Muscle layer of colon (tissue), 2 donors: ENCODE data around the gene NKAIN2.
"Not testable (repeated sequence)": the region's sequence is repeated elsewhere in the genome, so short reads cannot be mapped to it uniquely, and the experiment has no call there.

Experiments used
- H3K27ac ChIP-seq: one replicate; pipeline ENCODE4 v1.7.0; 2013; ENCODE audit warnings: low read depth, mild to moderate bottlenecking, low read length, moderate library complexity
- H3K27me3 ChIP-seq, 2 donors: one replicate each; pipeline ENCODE4 v1.7.0; 2013; ENCODE audit warnings: low read length in 2 of 2, mild to moderate bottlenecking in 2 of 2; ENCODE audit not compliant: insufficient read depth in 2 of 2, control insufficient read depth in 1 of 2
- H3K36me3 ChIP-seq: one replicate; pipeline ENCODE4 v1.7.0; 2013; ENCODE audit warnings: mild to moderate bottlenecking, low read length; ENCODE audit not compliant: insufficient read depth
- H3K4me1 ChIP-seq: one replicate; pipeline ENCODE4 v1.7.0; 2013; ENCODE audit warnings: mild to moderate bottlenecking, low read length; ENCODE audit not compliant: insufficient read depth
- H3K4me3 ChIP-seq, 2 donors: one replicate each; pipeline ENCODE4 v1.7.0; 2013; ENCODE audit warnings: low read length in 2 of 2, low read depth in 1 of 2, mild to moderate bottlenecking in 1 of 2, moderate library complexity in 1 of 2
- H3K9ac ChIP-seq: one replicate; pipeline ENCODE4 v1.7.0; 2013; ENCODE audit warnings: low read length
- H3K9me3 ChIP-seq: one replicate; pipeline ENCODE4 v1.7.0; 2013; ENCODE audit warnings: mild to moderate bottlenecking, low read length
- donor health status: abdominal sarcoma.
- donor health status: Adenocarcinoma of cecum.

NKAIN2 gene

GRCh38 chr6:124463271-124463670 lies 659.6 kb downstream of the NKAIN2 start:
- Histone ChIP-seq H3K36me3 (no peaks in the 10 kb centered on the region), H3K27ac (no peak overlapping the region), H3K27me3 (no peaks in the 10 kb centered on the region), H3K9me3 (no peaks in the 10 kb centered on the region), H3K9ac (no peak overlapping the region), H3K4me3 (no peak overlapping the region), H3K4me1 (no peaks in the 10 kb centered on the region)

- not testable (repeated sequence) for H3K27me3 ChIP-seq, H3K36me3 ChIP-seq, H3K9ac ChIP-seq, H3K27ac ChIP-seq, H3K4me3 ChIP-seq, H3K9me3 ChIP-seq, H3K4me1 ChIP-seq
Measured at GRCh38 chr6:124464600-124464999, 660.9 kb downstream of the NKAIN2 start.

- Histone ChIP-seq H3K27ac (no peak overlapping the region), H3K27me3 (no peaks in the 10 kb centered on the region), H3K9ac (no peak overlapping the region), H3K9me3 (no peaks in the 10 kb centered on the region), H3K36me3 (no peaks in the 10 kb centered on the region), H3K4me1 (no peaks in the 10 kb centered on the region), H3K4me3 (no peak overlapping the region)
Measured at GRCh38 chr6:124466949-124467348, 663.3 kb downstream of the NKAIN2 start.

- Histone ChIP-seq H3K4me3 (no peak overlapping the region), H3K27ac (no peak overlapping the region), H3K9ac (no peak overlapping the region), H3K27me3 (no peaks in the 10 kb centered on the region), H3K9me3 (no peaks in the 10 kb centered on the region), H3K4me1 (no peaks in the 10 kb centered on the region), H3K36me3 (no peaks in the 10 kb centered on the region)
Measured at GRCh38 chr6:124467366-124467765, 663.7 kb downstream of the NKAIN2 start.

- Histone ChIP-seq H3K36me3 (no peaks in the 10 kb centered on the region), H3K27me3 (no peaks in the 10 kb centered on the region), H3K9ac (no peak overlapping the region), H3K9me3 (no peaks in the 10 kb centered on the region), H3K27ac (no peak overlapping the region), H3K4me3 (no peak overlapping the region), H3K4me1 (no peaks in the 10 kb centered on the region)
Measured at GRCh38 chr6:124470803-124471202, 667.1 kb downstream of the NKAIN2 start.

- Histone ChIP-seq H3K4me1 (no peaks in the 10 kb centered on the region), H3K36me3 (no peaks in the 10 kb centered on the region), H3K27ac (no peak overlapping the region), H3K4me3 (no peak overlapping the region), H3K9ac (no peak overlapping the region), H3K27me3 (no peaks in the 10 kb centered on the region), H3K9me3 (no peaks in the 10 kb centered on the region)
Measured at GRCh38 chr6:124475176-124475575, 671.5 kb downstream of the NKAIN2 start.

GRCh38 chr6:124478906-124479305 lies 675.2 kb downstream of the NKAIN2 start:
- Histone ChIP-seq H3K27ac (no peak overlapping the region), H3K9me3 (no peaks in the 10 kb centered on the region), H3K27me3 (no peaks in the 10 kb centered on the region), H3K4me1 (no peaks in the 10 kb centered on the region), H3K9ac (no peak overlapping the region), H3K4me3 (no peak overlapping the region), H3K36me3 (no peaks in the 10 kb centered on the region)

GRCh38 chr6:124479991-124480430 lies 676.3 kb downstream of the NKAIN2 start:
- H3K9ac ChIP-seq = no peak overlapping the region

GRCh38 chr6:124482071-124482491 lies 678.4 kb downstream of the NKAIN2 start:
- Histone ChIP-seq H3K4me3 (no peak overlapping the region), H3K9ac (no peak overlapping the region), H3K27me3 (no peaks in the 10 kb centered on the region), H3K9me3 (no peaks in the 10 kb centered on the region), H3K36me3 (no peaks in the 10 kb centered on the region), H3K4me1 (no peaks in the 10 kb centered on the region), H3K27ac (no peak overlapping the region)

More at GRCh38 chr6:124479991-124480430, 676.3 kb downstream of the NKAIN2 start:
- Histone ChIP-seq H3K9me3 (no peaks in the 10 kb centered on the region), H3K27ac (no peak overlapping the region), H3K4me1 (no peaks in the 10 kb centered on the region), H3K36me3 (no peaks in the 10 kb centered on the region), H3K27me3 (no peaks in the 10 kb centered on the region), H3K4me3 (no peak overlapping the region)

- no peak overlapping the region for H3K9ac ChIP-seq
- H3K9me3 ChIP-seq = no peaks in the 10 kb centered on the region
- no peak overlapping the region for H3K4me3 ChIP-seq
- H3K27ac ChIP-seq = no peak overlapping the region
- no peaks in the 10 kb centered on the region for H3K4me1 ChIP-seq
- no peaks in the 10 kb centered on the region for H3K36me3 ChIP-seq
- H3K27me3 ChIP-seq = no peaks in the 10 kb centered on the region
Measured at GRCh38 chr6:124487623-124488431, 684.2 kb downstream of the NKAIN2 start.

GRCh38 chr6:124490122-124490521 lies 686.5 kb downstream of the NKAIN2 start:
- Histone ChIP-seq H3K36me3 (no peaks in the 10 kb centered on the region), H3K4me3 (no peak overlapping the region), H3K9ac (no peak overlapping the region), H3K27ac (no peak overlapping the region), H3K27me3 (no peaks in the 10 kb centered on the region), H3K4me1 (no peaks in the 10 kb centered on the region), H3K9me3 (no peaks in the 10 kb centered on the region)

- Histone ChIP-seq H3K4me3 (no peak overlapping the region), H3K4me1 (no peaks in the 10 kb centered on the region), H3K9me3 (no peaks in the 10 kb centered on the region), H3K27me3 (no peaks in the 10 kb centered on the region), H3K9ac (no peak overlapping the region), H3K27ac (no peak overlapping the region), H3K36me3 (no peaks in the 10 kb centered on the region)
Measured at GRCh38 chr6:124493259-124493658, 689.6 kb downstream of the NKAIN2 start.
